Fibroblast of peridontal ligament (primary cell): ENCODE data around the gene EXOSC9.

Experiments used
- DNase-seq: peaks from one replicate; pipeline ENCODE4 v3.0.0-alpha.2; 2010; ENCODE audit errors: extremely low read depth

The EXOSC9 gene

DNA sequence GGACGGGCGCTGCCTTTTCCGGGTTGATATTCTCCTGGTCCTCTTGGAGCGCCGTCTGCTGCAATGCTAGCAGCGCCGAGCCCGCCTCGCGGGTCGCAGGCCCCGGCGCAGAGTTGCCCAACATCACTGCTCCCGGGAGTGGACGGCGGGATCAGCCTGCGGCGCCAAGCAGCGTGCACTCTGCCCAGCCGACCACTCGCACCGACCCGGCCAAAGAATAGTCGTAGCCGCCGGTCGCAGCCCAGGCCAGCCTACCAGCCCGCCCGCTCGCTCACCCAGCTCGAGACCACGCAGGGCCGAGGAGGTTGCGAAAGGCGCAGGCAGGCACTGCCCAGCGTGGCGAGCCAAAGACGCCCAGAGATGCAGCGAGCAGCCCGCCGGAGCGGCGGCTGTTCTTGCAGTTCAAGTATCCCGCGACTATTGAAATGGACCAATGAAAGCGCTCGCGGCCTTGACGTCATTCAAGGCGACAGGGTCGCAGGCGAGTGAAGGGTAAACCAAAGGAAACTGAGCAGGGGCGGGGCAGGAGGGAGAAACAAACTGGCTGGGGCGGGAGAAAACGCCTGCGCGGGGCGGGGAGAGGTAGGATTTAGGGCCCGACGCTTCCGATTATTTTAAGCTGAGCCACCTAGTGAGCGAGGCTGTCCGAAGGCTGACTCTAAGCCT, 22.5 kb downstream of the EXOSC9 start, which contains the start of gene CCNA2:
Gene CCNA2, minus strand, starts transcription at position 379 of the 666 bp plus-strand sequence. Its CDS starts 255 bp downstream, at position 124.
- DNase-seq = peak; percentile 96

DNA sequence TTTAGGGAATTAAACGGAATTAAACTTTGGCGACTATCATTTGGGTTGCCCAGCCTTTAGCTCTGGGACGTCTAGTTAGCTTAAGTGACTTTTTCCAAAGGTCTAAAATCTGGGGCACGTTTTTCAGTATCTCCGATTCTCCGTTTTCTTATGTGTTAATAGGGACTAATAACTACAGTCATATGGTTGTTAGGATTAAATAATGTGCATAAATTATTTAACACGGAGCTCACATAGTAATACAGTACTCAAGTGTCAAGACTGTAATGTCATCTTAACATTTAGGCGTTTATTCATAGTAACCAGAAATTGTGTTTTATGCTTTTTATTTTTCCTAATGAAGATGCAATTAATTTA, 23.0 kb downstream of the EXOSC9 start:
- DNase-seq = no peak

- DNase-seq = no peak
Observed at GRCh38 chr4:121824950-121825349, 23.8 kb downstream of the EXOSC9 start.

DNA sequence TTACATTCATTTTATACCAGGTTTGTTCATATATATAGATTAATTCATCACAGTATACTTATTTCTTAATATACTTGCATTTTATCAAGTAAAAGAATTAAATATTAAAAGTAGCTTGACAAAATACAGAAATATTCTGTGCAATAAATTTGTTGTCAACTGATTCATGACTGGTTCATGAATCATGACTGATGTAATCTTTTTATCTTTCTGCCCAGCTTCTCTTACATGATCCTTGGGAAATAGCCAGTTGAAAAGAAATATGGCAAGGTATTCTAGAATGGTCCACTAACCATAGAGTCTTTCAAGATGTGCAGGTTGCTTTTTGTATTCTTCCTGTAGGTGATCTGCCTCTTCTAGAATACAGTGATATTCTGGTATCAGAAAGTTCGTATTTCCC, 26.7 kb downstream of the EXOSC9 start:
- DNase-seq = peak; percentile 59

DNA sequence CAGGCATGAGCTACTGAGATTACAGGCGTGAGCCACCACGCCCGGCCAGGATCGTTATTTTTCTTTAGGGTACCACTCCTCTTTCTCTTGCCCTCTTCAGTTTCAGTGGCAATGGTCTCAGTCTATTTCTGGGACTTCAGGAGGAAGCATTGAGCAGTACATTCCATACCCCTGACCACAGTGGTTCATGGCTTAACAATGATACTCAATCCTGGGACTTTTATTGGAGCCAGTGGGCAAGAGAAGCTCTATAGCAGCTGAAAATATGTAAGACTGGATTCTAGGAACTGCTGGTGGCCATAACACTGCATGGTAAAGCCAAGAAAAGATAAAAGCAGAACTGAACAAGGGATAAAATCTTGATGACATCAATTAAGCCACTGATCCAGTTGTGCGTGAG, 28.4 kb downstream of the EXOSC9 start:
- no peak for DNase-seq

DNA sequence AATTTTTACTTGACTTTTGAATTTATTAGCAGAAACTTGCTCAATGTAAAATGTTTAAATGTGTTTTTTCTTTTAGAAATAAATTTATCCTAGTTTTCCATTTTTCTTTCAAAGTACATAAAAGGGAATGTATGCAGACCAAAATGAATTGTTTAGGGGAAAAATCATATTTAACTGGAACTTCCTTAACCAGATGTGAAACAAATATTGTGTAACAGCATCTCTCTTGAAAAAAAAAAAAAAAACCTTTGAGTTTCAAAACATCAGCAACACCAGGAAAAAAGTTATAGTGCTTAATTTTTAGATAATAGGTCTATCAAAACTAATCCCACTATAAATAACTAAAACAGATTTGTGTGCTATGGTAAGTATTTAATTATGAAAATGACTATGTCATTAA, 37.0 kb downstream of the EXOSC9 start:
- DNase-seq = no peak

DNA sequence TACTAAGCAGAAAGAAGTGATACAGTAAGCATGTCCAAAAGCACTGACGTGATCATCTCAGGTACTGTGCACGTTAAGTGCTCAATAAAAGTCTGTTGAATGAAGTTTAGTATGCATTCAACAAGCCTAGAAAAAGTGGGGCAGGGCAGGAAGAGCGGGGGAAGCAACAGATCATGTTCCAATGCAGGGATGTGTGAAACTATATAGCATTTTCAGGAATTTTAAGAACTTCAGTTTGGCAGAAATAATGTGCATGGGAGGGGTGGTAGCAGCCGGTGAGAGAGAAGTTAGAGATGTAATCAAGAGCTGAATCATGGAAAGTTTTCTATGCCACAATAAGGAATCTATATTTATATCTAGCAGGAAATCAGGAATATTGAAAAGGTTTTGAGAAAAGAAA, 41.7 kb downstream of the EXOSC9 start:
- DNase-seq = no peak

DNA sequence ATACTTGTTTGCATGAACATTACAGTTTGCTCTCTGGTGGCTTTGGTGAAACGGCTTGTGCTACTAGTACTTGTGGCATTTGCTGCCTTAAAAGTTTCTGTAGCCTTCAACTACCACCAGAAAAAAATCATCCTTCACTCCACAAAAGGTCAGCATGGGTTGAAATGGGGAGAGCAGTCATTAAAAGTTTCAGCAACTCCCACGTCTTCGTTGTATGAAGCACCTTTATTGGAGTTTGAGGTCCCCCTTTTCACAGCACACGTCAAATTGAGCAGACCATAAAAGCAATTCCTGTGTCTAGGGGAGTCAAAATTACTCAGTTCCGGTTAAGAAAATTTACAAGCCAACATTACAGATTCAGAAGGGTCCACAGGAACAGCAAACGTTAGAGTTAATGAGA, 45.5 kb downstream of the EXOSC9 start:
- DNase-seq = no peak

DNA sequence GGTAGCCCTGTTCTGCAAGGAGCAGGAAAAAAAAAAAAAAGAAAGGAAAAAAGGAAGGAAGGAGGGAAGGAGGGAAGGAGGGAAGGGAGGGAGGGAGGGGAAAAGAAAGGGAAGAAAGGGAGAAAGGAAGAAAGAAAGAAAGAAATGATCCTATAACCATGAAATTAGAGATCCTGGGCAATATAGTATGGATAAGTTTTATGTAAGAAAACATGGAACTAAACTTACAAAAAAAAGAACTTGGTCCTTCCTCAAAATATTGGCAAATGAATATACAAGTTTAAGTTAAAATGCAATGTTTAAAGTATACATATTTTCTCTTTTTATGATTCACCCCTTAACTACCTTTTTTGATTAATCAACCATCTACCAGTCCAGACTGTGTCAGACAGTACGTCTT, 50.2 kb downstream of the EXOSC9 start:
- DNase-seq = no peak

DNA sequence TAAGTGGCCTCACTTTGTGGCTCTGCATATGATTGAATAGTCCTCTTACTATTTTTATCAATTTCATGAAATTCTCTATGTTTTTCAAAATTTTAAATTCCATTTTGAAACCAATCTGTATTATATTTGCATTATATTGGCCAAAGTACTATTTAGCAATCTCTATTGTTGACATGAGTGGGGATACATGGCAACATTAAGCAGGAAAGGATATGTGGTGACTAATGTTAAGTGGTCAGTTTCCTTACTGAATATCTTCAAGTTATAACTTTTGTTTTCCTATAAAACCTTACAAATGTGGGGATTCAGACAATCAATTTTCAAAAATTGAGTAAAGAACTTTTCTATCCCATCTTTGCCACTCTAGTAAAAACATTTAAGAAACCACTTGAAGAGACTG, 59.0 kb downstream of the EXOSC9 start:
- DNase-seq = peak; percentile 8

DNA sequence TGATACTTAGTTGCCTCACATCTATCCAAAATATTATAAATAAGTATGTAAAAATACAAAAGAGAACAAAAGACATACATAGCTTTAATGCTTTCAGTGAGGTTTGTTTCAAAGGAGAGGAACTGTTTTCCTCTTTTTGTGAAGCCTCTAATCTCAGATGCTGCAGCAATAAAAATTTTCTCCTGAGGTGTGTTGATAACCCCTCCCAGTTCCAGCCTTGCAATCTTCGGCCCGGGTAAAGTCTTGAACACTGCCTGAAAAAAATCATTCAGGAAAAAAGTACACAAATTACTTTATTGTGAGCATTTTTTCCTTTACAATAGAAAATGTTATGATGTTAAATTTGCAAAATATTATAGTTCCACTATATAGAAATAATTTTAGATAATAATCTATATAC, 60.3 kb downstream of the EXOSC9 start:
- no peak for DNase-seq

DNA sequence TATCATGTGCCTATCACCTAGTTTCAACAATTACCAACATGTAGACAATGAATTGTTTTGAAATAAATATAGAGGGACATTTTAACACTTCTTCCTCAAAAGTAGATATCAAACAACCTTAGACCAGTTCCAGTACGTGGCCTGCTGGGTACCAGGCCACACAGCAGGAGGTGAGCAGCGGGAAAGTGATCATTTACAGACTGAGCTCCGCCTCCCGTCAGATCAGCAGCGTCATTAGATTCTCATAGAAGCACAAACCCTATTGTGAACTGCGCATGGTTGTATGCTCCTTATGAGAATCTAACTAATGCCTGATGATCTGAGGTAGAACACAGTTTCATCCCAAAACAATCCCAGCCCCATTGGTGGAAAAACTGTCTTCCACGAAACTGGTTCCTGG, 62.7 kb downstream of the EXOSC9 start:
- DNase-seq = no peak
